Activated T-cell treated with anti-CD3 and anti-CD28 coated beads, Interleukin-2, amount 50 U/mL, for 48 hours (primary cell): ENCODE measurements around the gene WNT3.
"Not testable (repeated sequence)": the region's sequence is repeated elsewhere in the genome, so short reads cannot be mapped to it uniquely, and the experiment has no call there.

Experiments
- DNase-seq, 2 experiments: peaks; one replicate each; pipeline ENCODE4 v3.0.0-alpha.2; 2020

The WNT3 gene, protein sequence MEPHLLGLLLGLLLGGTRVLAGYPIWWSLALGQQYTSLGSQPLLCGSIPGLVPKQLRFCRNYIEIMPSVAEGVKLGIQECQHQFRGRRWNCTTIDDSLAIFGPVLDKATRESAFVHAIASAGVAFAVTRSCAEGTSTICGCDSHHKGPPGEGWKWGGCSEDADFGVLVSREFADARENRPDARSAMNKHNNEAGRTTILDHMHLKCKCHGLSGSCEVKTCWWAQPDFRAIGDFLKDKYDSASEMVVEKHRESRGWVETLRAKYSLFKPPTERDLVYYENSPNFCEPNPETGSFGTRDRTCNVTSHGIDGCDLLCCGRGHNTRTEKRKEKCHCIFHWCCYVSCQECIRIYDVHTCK

DNA sequence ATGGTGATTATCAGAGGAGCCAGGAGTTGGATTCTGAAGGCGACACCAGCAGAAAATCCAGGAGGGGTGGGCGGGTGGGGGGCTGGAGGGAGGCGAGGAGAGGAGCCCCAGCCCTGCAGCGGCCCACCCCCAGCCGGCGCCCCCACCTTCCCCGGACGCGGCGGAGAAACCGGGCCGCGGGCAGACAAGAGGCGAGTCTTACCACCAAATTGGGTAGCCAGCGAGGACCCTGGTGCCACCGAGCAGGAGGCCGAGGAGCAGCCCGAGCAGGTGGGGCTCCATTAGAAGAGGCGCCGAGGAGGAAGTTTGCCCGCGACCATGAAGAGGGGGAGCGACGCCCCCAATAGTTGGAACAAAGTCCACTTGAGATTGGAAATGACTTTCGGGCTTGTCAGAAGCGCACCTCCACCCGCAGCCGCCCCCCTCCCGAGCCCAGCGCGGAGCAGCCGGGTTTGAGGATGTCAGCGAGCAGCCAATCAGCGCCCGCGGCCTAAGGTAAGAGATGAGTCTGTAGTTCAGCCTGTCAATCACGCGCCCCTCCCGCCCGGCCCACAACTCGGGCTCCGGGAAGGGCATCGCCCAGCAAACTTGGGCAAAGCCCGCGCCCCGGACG lies at the start of gene WNT3:
Gene WNT3, minus strand, starts transcription at position 377 of the 613 bp plus-strand sequence. Its CDS starts 95 bp downstream, at position 282.
- DNase-seq: peak; percentile 65 to 73

GRCh38 chr17:46866747-46867146 lies 48.3 kb upstream of the WNT3 start:
- no peak for DNase-seq

DNA sequence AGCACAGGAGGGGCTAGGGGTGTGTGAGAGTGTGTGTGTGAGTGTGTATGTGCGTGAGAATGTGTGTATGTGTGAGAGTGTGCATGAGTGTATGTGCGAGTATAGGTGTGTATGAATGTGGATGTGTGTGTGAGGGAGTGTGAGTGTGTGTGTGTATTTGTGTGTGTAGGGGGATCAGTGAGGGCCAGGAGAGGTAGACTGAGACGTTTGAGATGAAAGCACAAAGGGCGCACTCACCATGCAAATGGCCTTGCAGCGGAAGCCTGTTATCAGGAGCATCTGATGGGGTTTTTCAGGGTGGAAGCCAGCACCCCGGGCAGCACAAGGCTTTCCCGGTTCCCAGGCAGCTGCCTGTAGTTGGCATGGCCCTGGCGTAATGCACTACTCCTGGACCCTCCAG lies 47.8 kb upstream of the WNT3 start:
- no peak for DNase-seq

GRCh38 chr17:46865100-46865499 lies 46.6 kb upstream of the WNT3 start:
- no peak for DNase-seq

DNA sequence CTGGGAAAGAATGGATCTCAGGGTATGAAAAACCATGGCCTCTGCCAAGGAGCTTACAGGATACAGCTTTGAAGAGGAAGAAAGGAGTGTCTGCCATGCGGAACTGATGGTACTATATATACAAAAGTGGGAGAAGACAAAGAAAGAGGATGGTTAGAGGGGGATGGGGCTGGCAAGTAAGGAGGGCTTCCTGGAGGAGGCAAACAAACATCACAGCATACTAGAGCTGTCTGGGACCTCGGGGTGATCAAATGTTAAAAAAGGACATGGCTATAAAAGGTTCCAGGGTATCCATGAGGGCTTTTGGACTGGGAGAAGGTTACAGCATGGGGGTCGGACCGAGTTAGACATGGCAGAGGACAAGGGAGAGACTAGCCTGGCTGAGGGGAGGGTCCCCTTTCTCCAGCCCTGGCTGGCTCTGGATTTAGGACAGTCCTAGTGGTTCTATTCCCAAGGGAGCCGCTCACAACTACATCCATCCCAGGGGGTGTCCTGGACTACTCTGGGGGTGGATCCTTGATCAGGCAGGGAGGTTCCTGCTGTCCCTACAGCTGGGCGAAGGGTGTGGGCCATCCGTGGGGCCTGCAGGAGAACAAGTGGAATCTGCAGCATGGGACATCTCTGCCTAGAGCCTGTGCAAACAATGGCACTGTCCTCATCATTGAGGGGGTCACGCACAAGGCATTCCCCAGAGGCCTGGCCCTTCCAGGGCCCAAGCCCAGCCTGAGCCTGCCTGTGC lies 45.1 kb upstream of the WNT3 start:
- no peak for DNase-seq

GRCh38 chr17:46862949-46863348 lies 44.5 kb upstream of the WNT3 start:
- no peak for DNase-seq

- DNase-seq: no peak
Observed at GRCh38 chr17:46859996-46860395, 41.5 kb upstream of the WNT3 start.

DNA sequence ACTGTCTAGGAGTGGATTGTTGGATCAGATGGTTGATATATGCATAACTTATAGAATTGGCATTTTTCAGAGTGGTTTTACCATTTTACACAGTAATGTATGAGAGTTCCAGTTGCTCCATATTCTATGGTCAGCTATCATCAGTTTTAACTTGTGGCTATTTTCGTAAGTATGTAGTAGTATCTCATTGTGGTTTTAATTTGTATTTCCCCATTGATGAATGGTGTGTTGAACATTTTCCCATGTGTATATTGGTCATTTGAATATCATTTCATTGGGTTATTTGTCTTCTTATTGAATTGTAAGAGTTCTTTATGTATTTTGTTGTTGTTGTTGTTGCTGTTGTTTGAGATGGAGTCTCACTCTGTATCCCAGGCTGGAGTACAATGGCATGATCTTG lies 39.1 kb upstream of the WNT3 start:
- DNase-seq: no peak

DNA sequence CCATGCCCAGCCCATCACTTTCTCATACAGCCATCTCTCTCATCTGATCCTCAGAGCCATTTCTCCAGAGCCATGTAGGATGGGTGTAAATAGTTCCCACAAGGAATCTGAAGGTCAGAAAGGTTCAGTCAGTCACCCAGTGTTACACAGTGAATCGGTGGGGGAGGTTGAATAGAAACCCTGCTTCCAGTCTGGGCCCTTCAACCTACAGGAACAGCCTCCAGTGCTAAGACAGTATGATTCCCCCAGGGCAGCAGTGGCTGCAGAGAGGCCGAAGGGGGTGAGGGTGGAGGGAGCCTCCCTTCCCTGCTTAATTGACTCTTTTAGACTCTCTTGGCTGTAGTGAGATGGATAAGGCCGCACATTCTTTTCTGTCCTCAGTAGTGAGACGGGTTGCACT lies 36.5 kb upstream of the WNT3 start:
- DNase-seq: no peak

- no peak for DNase-seq
Observed at GRCh38 chr17:46854515-46854914, 36.0 kb upstream of the WNT3 start.

DNA sequence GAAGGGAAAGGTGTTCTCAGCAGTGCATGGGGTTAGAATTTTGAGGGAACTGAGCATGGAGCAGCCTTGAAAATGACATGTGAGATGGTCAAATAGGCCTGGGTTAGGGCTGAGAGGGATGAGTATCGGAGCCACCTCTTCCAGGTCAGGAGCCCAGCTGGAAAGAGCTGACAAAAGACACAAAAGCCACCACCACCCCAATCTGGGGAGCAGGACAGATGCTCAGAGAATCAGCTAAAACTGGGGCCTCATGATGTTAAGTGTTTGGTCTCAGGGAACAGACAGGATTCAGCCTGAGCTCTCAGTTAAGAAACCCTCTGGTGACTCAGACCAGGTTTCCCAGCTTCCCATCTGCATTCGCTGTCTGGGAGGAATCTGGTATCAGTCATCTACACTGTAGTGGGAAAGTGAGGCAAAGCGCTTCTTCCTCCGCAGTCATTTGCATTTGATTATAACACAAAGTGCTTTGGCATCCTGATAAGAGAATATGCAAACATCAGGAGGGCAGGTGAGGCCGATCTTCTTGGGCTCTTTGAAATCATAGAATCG lies 35.5 kb upstream of the WNT3 start:
- no peak for DNase-seq

DNA sequence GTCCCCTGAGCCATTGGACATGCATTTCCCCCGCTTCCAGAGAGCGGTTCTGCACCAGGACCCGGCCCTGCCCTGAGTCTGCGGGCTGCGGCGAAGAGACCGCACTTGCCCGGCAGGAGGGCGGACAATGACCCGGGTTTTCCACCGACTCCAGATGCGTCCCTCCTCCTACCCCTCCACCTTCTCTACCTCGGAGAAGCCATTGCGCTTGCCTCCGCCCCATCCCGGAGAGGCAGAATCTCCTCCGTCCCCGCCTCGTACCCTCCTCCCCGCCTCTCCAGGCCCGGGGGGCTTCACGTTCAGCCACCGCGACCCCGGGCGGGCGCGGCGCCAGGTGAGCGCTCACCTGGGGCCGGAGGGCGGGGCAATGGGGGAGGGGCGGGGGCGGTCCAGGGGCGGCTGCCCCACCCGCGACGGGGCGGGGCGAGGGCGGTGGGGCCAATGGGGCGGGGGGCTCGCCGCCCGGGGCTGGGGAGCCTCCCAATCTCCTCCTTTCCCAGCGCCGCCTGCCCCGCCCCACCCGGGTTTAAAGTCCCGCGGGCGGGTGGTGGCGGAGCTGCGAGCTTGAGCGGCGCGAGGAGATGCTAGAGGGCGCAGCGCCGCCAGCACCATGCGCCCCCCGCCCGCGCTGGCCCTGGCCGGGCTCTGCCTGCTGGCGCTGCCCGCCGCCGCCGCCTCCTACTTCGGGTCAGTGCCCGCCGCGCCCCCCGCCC lies 32.7 kb upstream of the WNT3 start, which contains the start of gene WNT9B:
Gene WNT9B, plus strand, starts transcription at position 555 of the 713 bp plus-strand sequence. Its CDS starts 56 bp downstream, at position 611.
- DNase-seq: no peak

- DNase-seq: no peak
Observed at GRCh38 chr17:46850688-46851028, 32.2 kb upstream of the WNT3 start.

GRCh38 chr17:46848534-46848933 lies 30.0 kb upstream of the WNT3 start:
- no peak for DNase-seq

- DNase-seq: no peak
Observed at GRCh38 chr17:46847204-46848191, 29.0 kb upstream of the WNT3 start.

DNA sequence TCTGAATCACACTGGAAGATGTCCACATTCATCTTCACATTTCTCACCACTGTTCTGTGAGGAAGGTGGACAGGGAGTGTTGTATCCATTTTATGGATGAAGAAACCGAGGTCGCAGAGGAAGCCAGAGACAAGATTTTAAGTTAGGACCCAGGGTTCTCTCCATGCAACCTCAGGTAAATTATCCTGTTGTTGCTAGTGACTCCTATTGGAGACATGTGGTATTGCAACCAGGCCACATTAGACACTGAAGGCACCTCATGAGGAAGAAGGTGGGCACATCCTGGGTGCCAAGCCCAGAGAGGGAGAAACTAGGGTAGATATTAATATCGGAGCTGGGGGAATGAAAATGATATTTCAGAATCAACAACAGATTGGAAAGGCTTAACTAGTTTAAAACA lies 24.3 kb upstream of the WNT3 start:
- DNase-seq: no peak

- DNase-seq: peak in 1 of 2 experiments; percentile 53
Observed at GRCh38 chr17:46841561-46842379, 23.3 kb upstream of the WNT3 start.

GRCh38 chr17:46840596-46840995 lies 22.1 kb upstream of the WNT3 start:
- DNase-seq: not testable (repeated sequence)

DNA sequence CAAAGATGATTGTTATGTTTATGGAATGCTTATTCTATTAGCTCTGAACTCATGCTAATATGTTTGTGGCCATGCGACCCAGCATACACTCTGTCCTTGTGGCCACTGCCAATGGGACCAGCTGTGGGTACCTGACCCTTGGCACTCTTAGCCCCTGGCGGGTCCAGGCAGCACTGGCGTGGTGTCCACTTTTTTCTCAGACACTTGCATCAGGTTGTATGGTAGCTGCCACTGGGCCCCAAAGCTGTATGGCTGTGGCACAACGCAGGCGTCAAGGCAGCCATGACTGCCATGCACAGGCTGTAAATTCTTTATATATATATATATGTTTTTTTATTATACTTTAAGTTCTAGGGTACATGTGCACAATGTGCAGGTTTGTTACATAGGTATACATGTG lies 20.7 kb upstream of the WNT3 start:
- DNase-seq: no peak

GRCh38 chr17:46837521-46837920 lies 19.0 kb upstream of the WNT3 start:
- DNase-seq: no peak

DNA sequence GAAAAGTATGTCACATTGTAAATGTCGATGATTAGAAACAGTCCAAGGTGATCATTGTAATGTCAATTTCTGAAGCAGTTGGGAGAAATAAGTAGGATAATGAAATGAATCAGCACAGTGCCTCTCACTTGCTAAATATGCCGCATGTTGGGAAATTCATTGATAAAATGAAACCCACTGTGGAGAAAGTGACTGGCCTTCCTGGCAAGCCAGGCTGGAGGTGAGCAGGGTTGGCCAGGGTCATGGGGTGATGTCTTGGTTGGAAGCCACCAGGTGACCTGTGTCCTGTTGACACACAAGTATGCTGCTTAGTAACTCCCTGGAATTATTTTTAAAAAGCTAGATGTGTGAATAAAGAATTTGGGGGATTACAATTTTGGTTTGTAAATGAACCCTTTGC lies 18.0 kb upstream of the WNT3 start:
- no peak for DNase-seq
